HG02885 (cell line): ENCODE data around the gene CNTNAP4.

Source experiments
- ATAC-seq: cut with Tn5 transposase; IDR thresholded peaks from one replicate; pipeline ENCODE4 v1.9.1; 2021; ENCODE audit warnings: mild to moderate bottlenecking; ENCODE audit not compliant: unreplicated experiment, poor library complexity

The CNTNAP4 gene

GRCh38 chr16:76483307-76483909 is 206.2 kb downstream of the CNTNAP4 start:
- ATAC-seq: no peak

DNA sequence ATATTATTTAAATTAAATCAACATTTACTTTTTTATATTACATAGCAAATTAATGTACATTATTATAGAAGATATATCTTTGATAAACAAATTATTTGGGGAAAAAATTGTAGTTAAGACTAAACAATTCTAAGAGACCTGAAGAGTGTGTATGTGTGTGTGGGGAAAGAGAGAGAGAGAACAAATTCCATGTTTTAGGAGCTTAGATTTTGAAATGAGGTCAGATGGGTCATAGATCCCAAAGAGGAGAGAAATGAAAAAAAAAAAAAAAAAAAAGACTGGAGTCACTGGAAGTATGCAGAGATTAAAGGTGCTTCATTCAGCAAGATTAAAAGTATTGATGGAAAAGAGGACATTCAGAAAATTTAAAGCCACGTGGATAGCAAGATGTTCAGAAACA is 206.8 kb downstream of the CNTNAP4 start:
- no peak for ATAC-seq

DNA sequence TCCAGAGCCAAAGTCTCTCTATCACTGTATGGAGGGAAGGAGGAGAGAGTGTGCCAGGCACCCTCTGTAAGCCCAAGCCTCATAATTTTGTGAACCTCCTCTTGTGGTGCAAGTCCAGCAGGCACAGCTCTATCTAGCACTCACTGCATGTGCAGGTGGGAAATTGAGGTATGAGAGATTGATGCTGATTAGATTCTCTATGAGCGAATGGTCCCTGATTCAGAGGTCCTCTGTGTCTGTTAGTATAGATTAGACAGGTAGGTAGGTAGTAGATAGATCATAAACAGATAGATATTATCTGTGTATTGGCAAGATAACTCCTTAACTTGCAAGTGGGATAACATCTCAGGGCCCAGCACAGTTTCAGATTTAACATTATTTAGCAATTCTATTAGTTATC is 209.5 kb downstream of the CNTNAP4 start:
- ATAC-seq: no peak

GRCh38 chr16:76487411-76488064 is 210.3 kb downstream of the CNTNAP4 start:
- ATAC-seq: no peak

DNA sequence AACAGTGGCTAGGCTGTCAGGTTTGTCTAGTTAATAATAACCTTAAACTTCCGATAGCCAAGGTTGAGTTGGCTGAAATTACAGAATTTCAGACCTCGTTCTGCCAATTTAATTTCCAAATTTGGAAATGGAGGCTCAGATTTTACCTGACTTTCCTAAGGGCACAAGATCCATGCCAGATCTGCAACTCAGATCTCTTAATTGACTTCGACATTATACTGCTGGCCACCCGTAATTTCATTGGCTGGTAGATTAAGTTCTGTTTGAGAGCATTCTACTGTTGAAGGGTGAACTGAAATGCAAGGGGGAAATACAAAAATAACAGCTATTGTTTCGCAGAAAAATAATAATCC is 210.8 kb downstream of the CNTNAP4 start:
- no peak for ATAC-seq

DNA sequence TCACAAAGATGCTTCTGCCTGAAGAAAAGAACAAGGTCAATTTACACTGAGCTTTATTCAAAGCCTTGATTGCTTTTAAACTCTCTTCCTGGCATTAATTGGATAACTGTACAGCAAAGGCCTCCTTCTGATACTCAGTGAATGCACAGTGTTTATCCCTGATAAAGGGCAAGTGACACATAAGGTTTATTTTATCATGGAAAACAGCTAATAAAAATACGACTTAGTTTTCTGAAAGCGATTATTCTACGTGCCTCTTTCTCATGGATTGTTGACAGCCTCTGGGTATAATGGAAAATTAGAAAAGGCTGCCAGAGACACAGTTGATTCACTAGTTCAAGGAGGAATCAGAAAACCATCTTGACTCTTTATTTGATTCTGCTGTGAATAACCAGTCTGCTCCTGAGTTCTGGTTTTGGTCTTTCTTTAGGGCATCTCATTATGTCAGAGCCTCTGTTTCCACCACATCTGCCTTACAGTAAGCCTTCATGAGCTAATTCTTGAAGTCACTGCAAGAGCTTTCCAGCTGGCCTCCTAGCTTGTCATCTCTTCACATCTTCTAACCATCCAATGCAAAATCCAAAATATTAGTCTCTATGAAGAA is 212.9 kb downstream of the CNTNAP4 start:
- ATAC-seq: no peak

- no peak for ATAC-seq
Observed at GRCh38 chr16:76500006-76500405, 222.8 kb downstream of the CNTNAP4 start.

GRCh38 chr16:76502063-76502462 is 224.9 kb downstream of the CNTNAP4 start:
- no peak for ATAC-seq

GRCh38 chr16:76502555-76502954 is 225.4 kb downstream of the CNTNAP4 start:
- ATAC-seq: no peak

DNA sequence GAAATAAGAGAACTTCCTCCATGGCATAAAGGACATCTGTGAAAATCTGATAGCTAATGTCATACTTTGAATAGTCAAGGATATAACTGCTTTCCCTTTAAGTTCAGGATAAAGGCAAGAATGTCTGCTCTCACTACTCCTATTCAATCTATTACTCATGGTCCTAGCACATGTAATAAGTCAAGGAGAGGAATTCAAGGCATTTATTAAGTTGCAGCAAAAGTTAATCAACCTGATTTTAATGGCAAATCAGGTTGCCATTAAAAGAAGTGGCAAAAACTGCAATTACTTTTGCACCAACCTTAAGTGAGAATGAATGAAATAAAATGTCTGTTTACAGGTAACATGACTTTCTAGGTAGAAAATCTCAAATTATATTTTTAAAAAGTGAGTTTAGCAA is 225.9 kb downstream of the CNTNAP4 start:
- ATAC-seq: no peak

- peak; percentile 73 for ATAC-seq
Observed at GRCh38 chr16:76511203-76511602, 234.0 kb downstream of the CNTNAP4 start.

GRCh38 chr16:76518781-76519180 is 241.6 kb downstream of the CNTNAP4 start:
- no peak for ATAC-seq

DNA sequence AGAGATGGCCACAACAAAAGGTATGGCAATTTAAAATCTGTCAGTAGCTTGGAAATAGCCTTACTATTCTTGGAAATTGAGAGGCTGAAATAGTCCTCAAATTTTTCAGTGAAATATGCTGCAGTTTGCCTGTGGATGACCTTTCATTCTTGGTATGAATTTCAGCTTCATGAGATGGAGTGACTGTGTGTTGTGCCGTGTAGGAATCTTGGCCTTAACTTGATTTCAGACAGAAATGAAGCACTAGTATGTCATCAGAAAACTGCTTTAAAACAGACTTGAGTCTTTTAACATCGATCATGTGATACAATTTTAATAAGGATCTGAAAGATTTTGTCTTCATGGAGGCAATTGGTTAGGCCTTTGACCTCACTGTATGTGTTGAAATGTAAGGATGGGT is 247.2 kb downstream of the CNTNAP4 start:
- no peak for ATAC-seq

DNA sequence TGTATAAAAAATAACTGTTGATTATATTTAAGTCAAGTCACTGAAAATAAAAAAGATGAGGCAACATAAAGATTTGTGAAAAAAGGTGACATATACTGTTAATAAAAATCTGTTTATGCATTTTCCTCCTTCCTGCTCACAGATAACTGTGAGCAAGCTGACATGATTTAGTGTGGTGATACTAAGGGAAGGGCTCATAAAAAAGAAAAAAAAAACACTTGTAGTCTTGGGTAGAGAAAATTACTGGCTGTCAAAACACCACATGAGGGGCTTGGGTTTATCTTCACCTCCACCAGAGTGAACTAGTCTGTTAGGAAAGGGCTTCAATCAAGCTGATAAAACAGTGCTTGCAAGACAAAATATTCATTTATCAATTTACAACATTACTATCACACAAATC is 247.6 kb downstream of the CNTNAP4 start:
- ATAC-seq: no peak

DNA sequence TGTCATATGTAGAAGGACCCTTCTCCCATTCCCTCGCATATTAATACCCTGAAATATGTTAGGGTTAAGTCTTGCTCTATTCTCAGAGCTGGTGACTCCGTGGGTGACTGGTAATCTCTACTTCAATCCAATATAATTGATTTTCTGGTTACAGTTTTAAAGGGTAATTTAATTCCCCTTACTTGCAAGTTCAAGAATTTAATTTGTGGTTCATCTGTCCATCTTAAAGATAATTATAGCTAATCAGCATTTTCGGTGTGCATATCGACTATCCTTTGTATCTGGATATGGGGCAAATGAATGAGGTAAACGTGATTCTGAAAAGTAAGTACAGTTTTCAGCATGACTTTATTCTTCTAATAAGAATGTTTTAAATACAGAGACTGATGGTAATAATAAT is 250.0 kb downstream of the CNTNAP4 start:
- ATAC-seq: no peak

GRCh38 chr16:76529120-76529519 is 251.9 kb downstream of the CNTNAP4 start:
- no peak for ATAC-seq

DNA sequence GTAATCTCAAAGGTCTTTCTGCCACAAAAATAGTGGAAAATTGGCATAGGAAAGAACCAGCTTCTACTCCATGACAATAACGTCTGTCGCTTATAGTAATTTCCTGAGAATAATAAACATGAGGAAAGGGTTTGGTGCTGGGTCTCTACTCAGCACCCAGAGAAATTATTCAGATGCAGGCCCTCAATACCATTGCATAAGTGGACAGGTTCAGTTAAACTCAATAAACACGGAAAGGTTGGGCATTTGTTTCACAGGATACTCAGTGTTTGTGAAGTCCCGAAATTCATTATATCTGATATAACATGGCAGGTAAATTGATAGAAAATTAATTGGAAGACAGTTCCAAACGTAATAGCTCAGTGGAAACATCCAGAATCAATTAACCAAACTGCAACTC is 254.0 kb downstream of the CNTNAP4 start:
- no peak for ATAC-seq

DNA sequence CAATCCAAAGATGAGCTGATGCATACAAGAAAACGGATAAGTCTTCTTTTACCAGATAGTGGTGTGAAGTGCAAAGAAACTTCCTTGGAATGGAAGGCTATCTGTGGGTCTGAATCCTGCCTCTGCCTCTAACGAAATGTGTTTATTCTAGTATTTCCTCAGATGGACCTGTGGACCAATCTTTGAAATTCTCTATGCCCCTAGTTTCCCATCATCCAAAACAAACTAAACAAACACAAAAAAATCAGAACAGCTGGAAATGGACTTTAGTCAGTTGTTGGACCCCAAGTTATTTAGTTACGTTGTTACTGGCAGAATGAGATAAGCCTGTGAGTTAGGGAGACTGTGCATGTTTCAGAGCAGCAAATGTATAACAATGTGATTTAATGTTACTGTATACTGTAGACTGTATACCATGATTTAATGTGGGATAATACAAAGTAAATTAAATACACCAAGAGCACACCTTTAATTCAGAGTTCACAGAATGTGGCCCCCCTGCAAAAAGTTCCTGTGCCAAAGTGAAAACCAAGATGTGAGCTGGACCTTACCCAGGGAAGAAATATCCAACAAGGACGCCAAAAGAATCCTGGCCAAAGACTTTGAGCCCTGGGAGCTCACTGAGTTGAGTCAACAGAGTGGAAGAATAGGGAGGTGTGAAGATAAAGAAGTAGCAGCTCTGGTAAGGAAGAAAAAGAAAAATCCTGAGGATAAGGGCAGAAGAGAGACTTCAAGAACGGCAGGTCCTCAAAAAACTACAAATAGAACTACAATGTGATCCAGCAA is 255.2 kb downstream of the CNTNAP4 start:
- ATAC-seq: no peak

GRCh38 chr16:76539609-76540008 is 262.4 kb downstream of the CNTNAP4 start:
- no peak for ATAC-seq

DNA sequence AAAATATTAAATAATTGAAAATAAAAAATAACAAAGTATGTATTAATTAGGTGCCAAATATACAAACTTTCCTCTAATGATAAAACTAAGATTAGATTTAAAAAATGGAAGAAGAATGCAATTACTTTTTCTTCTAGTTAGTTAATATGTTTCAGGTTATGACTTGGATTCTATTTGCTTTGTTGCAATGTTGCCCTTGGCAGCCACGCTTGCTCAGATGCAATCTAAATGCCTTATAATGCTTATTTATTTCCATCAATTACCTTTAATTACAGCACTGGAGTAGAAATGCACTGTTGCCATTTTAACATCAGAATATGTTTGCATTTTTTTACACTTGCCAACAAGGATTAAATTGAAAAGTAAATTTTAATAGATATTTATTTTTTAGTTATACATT is 263.9 kb downstream of the CNTNAP4 start:
- no peak for ATAC-seq

DNA sequence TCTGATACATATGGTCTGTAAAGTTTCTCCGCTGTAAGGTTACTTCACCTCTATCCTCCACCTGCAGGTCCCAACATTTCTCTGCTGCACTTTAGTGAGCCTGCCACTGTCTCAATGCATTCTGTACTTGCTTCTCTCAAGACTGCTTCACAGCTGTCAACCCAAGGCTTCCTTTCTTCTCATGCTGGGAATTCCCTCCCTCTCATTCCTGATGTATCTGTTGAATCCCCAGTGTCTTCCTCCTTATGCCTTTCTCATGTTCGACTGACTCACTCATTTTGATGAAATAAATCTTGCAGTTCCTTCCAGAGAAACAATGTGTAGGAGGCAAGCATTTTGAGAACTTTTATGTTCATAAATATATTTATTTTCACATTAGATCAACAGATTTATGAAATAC is 288.3 kb downstream of the CNTNAP4 start:
- no peak for ATAC-seq
